GM12878 (cell line): Measurements from ENCODE around the gene ANKS4B.

Source experiments
- CBFB ChIP-seq: IDR thresholded peaks from 2 replicates; pipeline ENCODE4 v1.6.1; 2016; ENCODE audit warnings: antibody characterized with exemption, low read depth
- CEBPB ChIP-seq, 2 experiments: fragments of 150-350 bp in 1 of 2; IDR thresholded peaks; 2 replicates each; pipeline ENCODE4 v1.6.1; 2012 to 2014; ENCODE audit warnings: low read depth in 2 of 2, low read length in 2 of 2, borderline replicate concordance in 1 of 2, inconsistent platforms in 1 of 2
- CHD4 ChIP-seq: fragments of 200-600 bp; sonication (generic); IDR thresholded peaks from 2 replicates; pipeline ENCODE4 v1.6.1; 2016; ENCODE audit warnings: mild to moderate bottlenecking
- EZH2 ChIP-seq: IDR thresholded peaks from 2 replicates; pipeline ENCODE4 v1.6.1; 2012; ENCODE audit warnings: low read depth, mild to moderate bottlenecking, control low read depth, inconsistent platforms, low read length, borderline replicate concordance; ENCODE audit not compliant: control insufficient read depth
- LARP7 ChIP-seq: fragments of 450-650 bp; IDR thresholded peaks from 2 replicates; pipeline ENCODE4 v1.6.1; 2017; ENCODE audit warnings: mild to moderate bottlenecking
- POLR2A ChIP-seq: IDR thresholded peaks from 2 replicates; pipeline ENCODE4 v1.6.1; 2011; ENCODE audit warnings: low read depth, mild to moderate bottlenecking, low read length
- POLR2AphosphoS5 ChIP-seq: IDR thresholded peaks from 2 replicates; pipeline ENCODE4 v1.6.1; 2011; ENCODE audit warnings: mild to moderate bottlenecking, low read length, inconsistent platforms
- RAD21 ChIP-seq: IDR thresholded peaks from 2 replicates; pipeline ENCODE4 v1.6.1; 2011; ENCODE audit warnings: mild to moderate bottlenecking, low read depth, low read length, moderate library complexity; ENCODE audit not compliant: insufficient read depth
- SMC3 ChIP-seq: IDR thresholded peaks from 2 replicates; pipeline ENCODE4 v1.6.1; 2011; ENCODE audit warnings: low read length, improper control_type of control experiment, borderline replicate concordance
- SP1 ChIP-seq: IDR thresholded peaks from one replicate; pipeline ENCODE4 v1.6.1; 2011; ENCODE audit warnings: low read depth, low read length
- TF ChIP-seq, protein P1 (sequence below): fragments of 450-650 bp; IDR thresholded peaks from 2 replicates; pipeline ENCODE4 v1.6.1; 2017; ENCODE audit warnings: mild to moderate bottlenecking
- TF ChIP-seq, protein P2 (sequence below), 3 experiments: IDR thresholded peaks in 2 of 3; conservative IDR thresholded peaks in 1 of 3; 2 replicates each; pipeline ENCODE4 v1.5.1; 2011; ENCODE audit warnings: low read depth in 3 of 3, low read length in 3 of 3, mild to moderate bottlenecking in 3 of 3, control low read depth in 2 of 3, moderate library complexity in 2 of 3, inconsistent platforms in 1 of 3, mixed read lengths in 1 of 3; ENCODE audit not compliant: control insufficient read depth in 2 of 3, insufficient read depth in 1 of 3; ENCODE audit errors: extremely low read depth in 1 of 3

- TF ChIP-seq SP1, result no peak
- no peak for TF ChIP-seq CEBPB (IDR thresholded peaks at IDR 0.05; ENCODE audit: borderline replicate concordance in 1 of 2, low read depth in 2 of 2, low read length in 2 of 2)
- no peak for TF ChIP-seq POLR2AphosphoS5
- TF ChIP-seq, protein P1, sequence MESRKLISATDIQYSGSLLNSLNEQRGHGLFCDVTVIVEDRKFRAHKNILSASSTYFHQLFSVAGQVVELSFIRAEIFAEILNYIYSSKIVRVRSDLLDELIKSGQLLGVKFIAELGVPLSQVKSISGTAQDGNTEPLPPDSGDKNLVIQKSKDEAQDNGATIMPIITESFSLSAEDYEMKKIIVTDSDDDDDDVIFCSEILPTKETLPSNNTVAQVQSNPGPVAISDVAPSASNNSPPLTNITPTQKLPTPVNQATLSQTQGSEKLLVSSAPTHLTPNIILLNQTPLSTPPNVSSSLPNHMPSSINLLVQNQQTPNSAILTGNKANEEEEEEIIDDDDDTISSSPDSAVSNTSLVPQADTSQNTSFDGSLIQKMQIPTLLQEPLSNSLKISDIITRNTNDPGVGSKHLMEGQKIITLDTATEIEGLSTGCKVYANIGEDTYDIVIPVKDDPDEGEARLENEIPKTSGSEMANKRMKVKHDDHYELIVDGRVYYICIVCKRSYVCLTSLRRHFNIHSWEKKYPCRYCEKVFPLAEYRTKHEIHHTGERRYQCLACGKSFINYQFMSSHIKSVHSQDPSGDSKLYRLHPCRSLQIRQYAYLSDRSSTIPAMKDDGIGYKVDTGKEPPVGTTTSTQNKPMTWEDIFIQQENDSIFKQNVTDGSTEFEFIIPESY, result no peak
- TF ChIP-seq, protein P2, sequence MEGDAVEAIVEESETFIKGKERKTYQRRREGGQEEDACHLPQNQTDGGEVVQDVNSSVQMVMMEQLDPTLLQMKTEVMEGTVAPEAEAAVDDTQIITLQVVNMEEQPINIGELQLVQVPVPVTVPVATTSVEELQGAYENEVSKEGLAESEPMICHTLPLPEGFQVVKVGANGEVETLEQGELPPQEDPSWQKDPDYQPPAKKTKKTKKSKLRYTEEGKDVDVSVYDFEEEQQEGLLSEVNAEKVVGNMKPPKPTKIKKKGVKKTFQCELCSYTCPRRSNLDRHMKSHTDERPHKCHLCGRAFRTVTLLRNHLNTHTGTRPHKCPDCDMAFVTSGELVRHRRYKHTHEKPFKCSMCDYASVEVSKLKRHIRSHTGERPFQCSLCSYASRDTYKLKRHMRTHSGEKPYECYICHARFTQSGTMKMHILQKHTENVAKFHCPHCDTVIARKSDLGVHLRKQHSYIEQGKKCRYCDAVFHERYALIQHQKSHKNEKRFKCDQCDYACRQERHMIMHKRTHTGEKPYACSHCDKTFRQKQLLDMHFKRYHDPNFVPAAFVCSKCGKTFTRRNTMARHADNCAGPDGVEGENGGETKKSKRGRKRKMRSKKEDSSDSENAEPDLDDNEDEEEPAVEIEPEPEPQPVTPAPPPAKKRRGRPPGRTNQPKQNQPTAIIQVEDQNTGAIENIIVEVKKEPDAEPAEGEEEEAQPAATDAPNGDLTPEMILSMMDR (IDR thresholded peaks at IDR 0.05 in 2 of 3, conservative IDR thresholded peaks at IDR 0.05 in 1 of 3; ENCODE audit: control insufficient read depth in 2 of 3, extremely low read depth in 1 of 3, insufficient read depth in 1 of 3, low read depth in 3 of 3, low read length in 3 of 3), result no peak
- no peak for TF ChIP-seq CHD4
- TF ChIP-seq LARP7, result no peak
- TF ChIP-seq SMC3, result no peak
- no peak for TF ChIP-seq POLR2A
- no peak for TF ChIP-seq RAD21
- TF ChIP-seq EZH2, result no peak
- no peak for TF ChIP-seq CBFB
These were observed 1.7 kb downstream of the ANKS4B start for GRCh38 chr16:21235199-21235585.
